Ishikawa (cell line): ENCODE data around the gene EHD1.

ENCODE experiments used
- CEBPB ChIP-seq: IDR thresholded peaks from 2 replicates; pipeline ENCODE4 v1.6.1; 2012
- EP300 ChIP-seq: IDR thresholded peaks from 2 replicates; pipeline ENCODE4 v1.6.1; 2012; ENCODE audit warnings: borderline replicate concordance
- FOXM1 ChIP-seq: IDR thresholded peaks from 2 replicates; pipeline ENCODE4 v1.6.1; 2012; ENCODE audit warnings: low read depth, borderline replicate concordance
- RAD21 ChIP-seq: IDR thresholded peaks from 2 replicates; pipeline ENCODE4 v1.6.1; 2012; ENCODE audit warnings: low read depth
- REST ChIP-seq: IDR thresholded peaks from 2 replicates; pipeline ENCODE4 v1.6.1; 2012; ENCODE audit warnings: low read depth, mild to moderate bottlenecking
- TAF1 ChIP-seq: IDR thresholded peaks from 2 replicates; pipeline ENCODE4 v1.6.1; 2012; ENCODE audit warnings: low read depth, mild to moderate bottlenecking
- USF1 ChIP-seq: IDR thresholded peaks from 2 replicates; pipeline ENCODE4 v1.6.1; 2012
- YY1 ChIP-seq: IDR thresholded peaks from 2 replicates; pipeline ENCODE4 v1.6.1; 2012; ENCODE audit warnings: low read depth
- TF ChIP-seq, protein P1 (sequence below): IDR thresholded peaks from 2 replicates; pipeline ENCODE4 v1.6.1; 2012

- TF ChIP-seq EP300 (no peak), CEBPB (no peak), TAF1 (no peak), RAD21 (no peak), FOXM1 (no peak), YY1 (no peak), REST (no peak), USF1 (no peak)
- TF ChIP-seq, protein P1, sequence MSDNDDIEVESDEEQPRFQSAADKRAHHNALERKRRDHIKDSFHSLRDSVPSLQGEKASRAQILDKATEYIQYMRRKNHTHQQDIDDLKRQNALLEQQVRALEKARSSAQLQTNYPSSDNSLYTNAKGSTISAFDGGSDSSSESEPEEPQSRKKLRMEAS = no peak
These were observed 8.1 kb downstream of the EHD1 start for GRCh38 chr11:64870176-64870892.
